OCI-LY7 (cell line): Measurements from ENCODE around the gene ATXN1. TPM values are rescaled to one million over a fixed set of nuclear protein-coding genes. Genes with fewer than 3 reads are reported as not detected.
"Not testable (repeated sequence)": the region's sequence is repeated elsewhere in the genome, so short reads cannot be mapped to it uniquely, and the experiment has no call there.

ENCODE experiments used
- BruUV-seq: library from RNA; stranded (reverse); fragments of 400-500 nt; replicated peaks from 2 replicates; lab custom pipeline; 2021; lab: Mats Ljungman, UMichigan
- CTCF ChIA-PET: fragments of 300-600 bp; sonication (Branson Sonifier 250); formaldehyde crosslinking; loops from one replicate; lab custom pipeline; 2022; ENCODE audit warnings: antibody characterized with exemption; ENCODE audit not compliant: unreplicated experiment; lab: Charles Lee
- POLR2A ChIA-PET: fragments of 300-600 bp; sonication (Branson Sonifier 250); formaldehyde crosslinking; loops from one replicate; lab custom pipeline; 2022; ENCODE audit warnings: antibody characterized with exemption; lab: Charles Lee
- DNase-seq: peaks from one replicate; pipeline ENCODE4 v3.0.0-alpha.2; 2015; ENCODE audit warnings: low spot score
- H2AFZ ChIP-seq: fragments of 200-600 bp; sonication (generic), shearing (Covaris generic); 2 replicates; pipeline ENCODE4 v1.6.1; 2014; ENCODE audit warnings: mild to moderate bottlenecking, antibody characterized with exemption, low read length, moderate library complexity
- H3K27ac ChIP-seq: fragments of 200-600 bp; sonication (generic); 2 replicates; pipeline ENCODE4 v1.5.1; 2014; ENCODE audit warnings: mixed run types, low read depth, mild to moderate bottlenecking, moderate library complexity, low read length, inconsistent platforms; ENCODE audit not compliant: poor library complexity, severe bottlenecking
- H3K36me3 ChIP-seq: fragments of 200-600 bp; sonication (generic); 2 replicates; pipeline ENCODE4 v1.6.1; 2014; ENCODE audit warnings: mild to moderate bottlenecking, antibody characterized with exemption, low read length, moderate library complexity, mixed read lengths; ENCODE audit not compliant: insufficient read depth
- H3K4me1 ChIP-seq: fragments of 200-600 bp; sonication (generic); 2 replicates; pipeline ENCODE4 v1.5.1; 2014; ENCODE audit warnings: mild to moderate bottlenecking, low read length; ENCODE audit not compliant: insufficient read depth, poor library complexity, severe bottlenecking
- H3K4me2 ChIP-seq: fragments of 200-600 bp; sonication (generic); 2 replicates; pipeline ENCODE4 v1.6.1; 2014; ENCODE audit warnings: mild to moderate bottlenecking, low read length
- H3K4me3 ChIP-seq: fragments of 200-600 bp; sonication (generic); 2 replicates; pipeline ENCODE4 v1.5.1; 2014; ENCODE audit warnings: mild to moderate bottlenecking, low read depth, low read length; ENCODE audit not compliant: poor library complexity, severe bottlenecking
- H3K79me2 ChIP-seq: fragments of 200-600 bp; sonication (generic); 2 replicates; pipeline ENCODE4 v1.6.1; 2016; ENCODE audit warnings: low read depth, mild to moderate bottlenecking, low read length, moderate library complexity, mixed read lengths; ENCODE audit not compliant: insufficient read depth
- H3K9me2 ChIP-seq: fragments of 200-600 bp; sonication (generic); 2 replicates; pipeline ENCODE4 v1.6.1; 2016; ENCODE audit warnings: mild to moderate bottlenecking, low read length, mixed read lengths; ENCODE audit not compliant: insufficient read depth
- H3K9me3 ChIP-seq: fragments of 200-600 bp; sonication (generic); 2 replicates; pipeline ENCODE4 v1.6.1; 2014; ENCODE audit warnings: mild to moderate bottlenecking, mixed run types, low read length, mixed read lengths
- H4K20me1 ChIP-seq: fragments of 200-600 bp; sonication (generic); 2 replicates; pipeline ENCODE4 v1.6.1; 2014; ENCODE audit warnings: mild to moderate bottlenecking, antibody characterized with exemption, low read length, moderate library complexity, mixed read lengths; ENCODE audit not compliant: insufficient read depth
- EZH2phosphoT487 ChIP-seq: fragments of 200-600 bp; sonication (generic); IDR thresholded peaks from 2 replicates; pipeline ENCODE4 v1.6.1; 2018; ENCODE audit warnings: low read depth, borderline replicate concordance, mild to moderate bottlenecking, mixed run types, antibody characterized with exemption, low read length, moderate library complexity, mixed read lengths
- intact Hi-C: fragments of 100-400 bp; cut with micrococcal nuclease; formaldehyde crosslinking; loops from one replicate; pipeline ENCODE4 v1.10.0; 2022; ENCODE audit not compliant: unreplicated experiment
- total RNA-seq, 2 experiments: library from RNA; depleted of rRNA in 1 of 2; stranded (reverse); fragments of >200 nt in 1 of 2; shearing (Covaris generic) in 1 of 2; gene quantifications; 2 replicates each; pipeline ENCODE4 v1.2.3, GENCODE V29; 2014 to 2022
- TF ChIP-seq, protein P1 (sequence below): fragments of 200-600 bp; sonication (generic); conservative IDR thresholded peaks from 2 replicates; pipeline ENCODE4 v1.5.1; 2014; ENCODE audit warnings: mild to moderate bottlenecking, antibody characterized with exemption, low read length, moderate library complexity, mixed read lengths

Gene ATXN1
- total RNA-seq, 2 experiments from 2014 or later: not detected

DNA sequence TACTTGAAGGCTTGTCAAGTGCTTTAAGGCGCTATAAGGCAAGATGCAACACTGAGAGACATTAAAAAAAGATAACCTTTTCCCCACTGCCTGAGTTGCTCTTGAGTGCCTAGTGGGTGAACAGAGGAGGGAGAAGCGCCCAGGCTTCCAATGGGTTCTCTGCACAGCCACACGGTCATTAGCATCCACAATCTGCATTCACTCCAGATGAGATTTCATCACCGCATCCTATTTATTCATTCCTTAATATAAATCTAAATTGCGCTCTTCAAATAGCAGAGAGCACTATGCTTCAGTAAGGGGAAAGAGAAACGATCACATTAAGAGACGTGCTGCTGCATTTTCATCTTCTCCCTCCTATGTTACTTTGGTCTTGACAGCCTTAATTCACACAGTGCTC is 219.2 kb downstream of the ATXN1 start:
- no TSS peak for BruUV-seq
- Histone ChIP-seq H3K79me2 (no peaks in the 10 kb centered on the region), H2AFZ (no peak overlapping the region), H3K4me2 (no peak overlapping the region), H3K36me3 (no peaks in the 10 kb centered on the region), H3K4me3 (no peak overlapping the region), H3K4me1 (no peaks in the 10 kb centered on the region), H3K27ac (no peak overlapping the region), H3K9me3 (no peaks in the 10 kb centered on the region), H3K9me2 (no peaks in the 10 kb centered on the region), H4K20me1 (no peaks in the 10 kb centered on the region)
- CTCF ChIA-PET: no interaction called here
- no peak for DNase-seq
- TF ChIP-seq, protein P1, sequence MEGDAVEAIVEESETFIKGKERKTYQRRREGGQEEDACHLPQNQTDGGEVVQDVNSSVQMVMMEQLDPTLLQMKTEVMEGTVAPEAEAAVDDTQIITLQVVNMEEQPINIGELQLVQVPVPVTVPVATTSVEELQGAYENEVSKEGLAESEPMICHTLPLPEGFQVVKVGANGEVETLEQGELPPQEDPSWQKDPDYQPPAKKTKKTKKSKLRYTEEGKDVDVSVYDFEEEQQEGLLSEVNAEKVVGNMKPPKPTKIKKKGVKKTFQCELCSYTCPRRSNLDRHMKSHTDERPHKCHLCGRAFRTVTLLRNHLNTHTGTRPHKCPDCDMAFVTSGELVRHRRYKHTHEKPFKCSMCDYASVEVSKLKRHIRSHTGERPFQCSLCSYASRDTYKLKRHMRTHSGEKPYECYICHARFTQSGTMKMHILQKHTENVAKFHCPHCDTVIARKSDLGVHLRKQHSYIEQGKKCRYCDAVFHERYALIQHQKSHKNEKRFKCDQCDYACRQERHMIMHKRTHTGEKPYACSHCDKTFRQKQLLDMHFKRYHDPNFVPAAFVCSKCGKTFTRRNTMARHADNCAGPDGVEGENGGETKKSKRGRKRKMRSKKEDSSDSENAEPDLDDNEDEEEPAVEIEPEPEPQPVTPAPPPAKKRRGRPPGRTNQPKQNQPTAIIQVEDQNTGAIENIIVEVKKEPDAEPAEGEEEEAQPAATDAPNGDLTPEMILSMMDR: no peak
- TF ChIP-seq EZH2phosphoT487: no peak
- intact Hi-C loops: no loop called here
- POLR2A ChIA-PET: no interaction called here

DNA sequence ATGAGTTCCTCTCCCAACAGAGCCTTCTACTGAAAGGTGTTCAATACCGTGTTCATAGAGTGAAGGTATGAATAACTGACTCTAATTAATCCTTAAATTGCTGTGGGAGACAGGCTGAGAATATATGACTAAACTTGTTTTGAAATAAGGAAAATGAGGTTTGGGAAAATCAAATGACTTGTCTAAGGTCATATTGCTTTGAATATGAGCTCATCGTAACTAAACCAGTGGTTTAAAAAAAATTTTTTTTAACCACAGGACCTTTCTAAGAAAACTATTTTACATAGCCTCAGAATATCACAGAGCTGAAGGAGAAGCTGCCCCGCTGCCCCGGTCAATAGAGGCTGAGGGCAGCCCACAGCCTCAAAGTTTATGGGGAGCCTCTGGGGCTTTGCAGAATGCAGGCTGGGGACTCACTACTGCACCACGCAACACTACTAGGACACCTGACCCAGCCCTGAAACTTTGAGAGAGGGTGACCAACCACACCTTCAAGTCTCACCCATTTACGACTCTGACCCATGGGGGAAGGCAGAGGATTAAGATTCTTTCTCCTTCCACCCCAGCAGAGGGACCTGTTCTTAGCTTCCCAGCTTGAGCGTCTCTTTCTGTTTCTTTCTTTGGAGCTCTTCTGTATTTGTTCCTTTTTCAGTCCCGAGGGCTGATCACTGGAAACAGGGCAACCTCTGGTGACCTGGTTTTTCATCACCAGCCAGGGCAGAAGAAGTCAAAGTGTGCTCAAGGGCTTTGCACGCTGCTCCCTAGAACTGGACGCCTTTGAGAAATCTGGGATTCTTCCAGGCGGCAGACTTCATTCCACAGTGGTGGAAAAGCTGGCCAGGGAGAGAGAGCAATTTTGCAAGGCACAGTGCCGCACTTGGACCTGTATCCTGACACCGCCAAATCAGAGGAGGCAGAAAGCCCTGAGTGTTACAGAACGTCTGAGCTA is 220.2 kb downstream of the ATXN1 start:
- DNase-seq: no peak
- Histone ChIP-seq H2AFZ (no peak overlapping the region), H3K9me2 (no peaks in the 10 kb centered on the region), H3K36me3 (no peaks in the 10 kb centered on the region), H3K4me1 (no peaks in the 10 kb centered on the region), H3K9me3 (no peaks in the 10 kb centered on the region), H3K79me2 (no peaks in the 10 kb centered on the region), H3K4me3 (no peak overlapping the region), H3K4me2 (no peak overlapping the region), H4K20me1 (no peaks in the 10 kb centered on the region), H3K27ac (no peak overlapping the region)
- intact Hi-C loops: no loop called here
- ChIA-PET CTCF (no interaction called here), POLR2A (interaction anchor here (0.6 kb wide), 2 partner anchors 12 to 713 kb away, joined by 3 to 4 read pairs; no protein-coding TSS in a partner anchor)
- TF ChIP-seq, protein P1: no peak
- no peak for TF ChIP-seq EZH2phosphoT487
- BruUV-seq: no TSS peak

DNA sequence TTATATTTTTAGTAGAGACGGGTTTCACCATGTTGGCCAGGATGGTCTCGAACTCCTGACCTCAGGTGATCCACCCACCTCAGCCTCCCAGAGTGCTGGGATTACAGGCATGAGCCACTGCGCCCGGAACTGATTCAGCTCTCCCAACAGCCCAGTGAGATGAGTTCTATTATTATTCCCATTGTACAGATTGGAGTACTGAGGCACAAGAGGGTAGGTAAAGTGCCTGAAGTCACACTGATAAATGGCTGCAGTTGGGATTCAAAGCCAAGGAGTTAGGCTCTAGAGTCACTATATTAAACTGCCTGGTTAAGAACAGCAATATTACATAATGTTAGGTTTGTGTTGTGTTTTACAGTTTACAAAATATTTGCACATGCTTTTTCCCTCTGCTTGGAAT is 220.9 kb downstream of the ATXN1 start:
- H3K4me2 ChIP-seq, H3K9me3 ChIP-seq, DNase-seq, CTCF ChIA-PET, H4K20me1 ChIP-seq, H3K9me2 ChIP-seq, H2AFZ ChIP-seq, H3K79me2 ChIP-seq, H3K27ac ChIP-seq, intact Hi-C loops, H3K4me3 ChIP-seq, H3K4me1 ChIP-seq, H3K36me3 ChIP-seq, BruUV-seq: not testable (repeated sequence)
- POLR2A ChIA-PET: interaction anchor here (0.6 kb wide), 1 partner anchor 12 kb away, joined by 3 read pairs; no protein-coding TSS in a partner anchor
